A549 (cell line): ENCODE measurements around the gene USP32. TPM values are rescaled to one million over a fixed set of nuclear protein-coding genes. Genes with fewer than 3 reads are reported as not detected.

Experiments used
- ATAC-seq, 2 experiments: fragments of 200-7000 bp in 1 of 2; fragments of >200 bp in 1 of 2; cut with Nextera tagmentation in 1 of 2; cut with Tn5 transposase in 1 of 2; 3 replicates each; pipeline versions ENCODE4 v1.8.0 to v1.9.1; 2018 to 2020; ENCODE audit warnings: mild to moderate bottlenecking in 1 of 2, moderate library complexity in 1 of 2
- CTCF ChIA-PET: fragments of 300-600 bp; sonication (Branson Sonifier 250); formaldehyde crosslinking; extraction: SDS; loops from one replicate; lab custom pipeline; 2021; ENCODE audit warnings: antibody characterized with exemption, inconsistent platforms; lab: Yijun Ruan, JAX
- POLR2A ChIA-PET: fragments of 350-600 bp; formaldehyde crosslinking; extraction: SDS; loops from one replicate; lab custom pipeline; 2021; ENCODE audit warnings: antibody characterized with exemption, inconsistent platforms; lab: Yijun Ruan, JAX
- DNase-seq, 2 experiments: peaks; one replicate each; pipeline versions ENCODE4 v3.0.0 to v3.0.0-alpha.2; 2011 to 2016; ENCODE audit warnings: low read depth in 1 of 2, low spot score in 1 of 2
- FAIRE-seq: peaks from 2 replicates; lab custom pipeline; 2011; peaks lifted over from hg19 to GRCh38; lab: Jason Lieb, UNC
- H3K27ac ChIP-seq, 2 experiments: fragments of >200 bp; sonication (Bioruptor Twin); formaldehyde crosslinking; 3 replicates each; pipeline ENCODE4 v1.5.1; 2016 to 2017
- H3K4me1 ChIP-seq: fragments of >200 bp; sonication (Bioruptor Twin); formaldehyde crosslinking; 3 replicates; pipeline ENCODE4 v1.6.1; 2016
- H3K4me2 ChIP-seq: fragments of >200 bp; sonication (Bioruptor Twin); formaldehyde crosslinking; 3 replicates; pipeline ENCODE4 v1.6.1; 2016
- H3K4me3 ChIP-seq: fragments of >200 bp; sonication (Bioruptor Twin); formaldehyde crosslinking; 3 replicates; pipeline ENCODE4 v1.5.1; 2016
- H3K9me3 ChIP-seq: fragments of >200 bp; sonication (Bioruptor Twin); formaldehyde crosslinking; 3 replicates; pipeline ENCODE4 v1.6.1; 2016
- ATOH8 ChIP-seq: fragments of 250-450 bp; sonication (Bioruptor Pico); IDR thresholded peaks from 2 replicates; pipeline ENCODE4 v1.5.0; 2020; ENCODE audit warnings: low read depth, mild to moderate bottlenecking, moderate library complexity
- CBX2 ChIP-seq: fragments of 200-600 bp; sonication (generic); IDR thresholded peaks from 2 replicates; pipeline ENCODE4 v1.6.1; 2016; ENCODE audit warnings: low read depth, mild to moderate bottlenecking, borderline replicate concordance
- CBX8 ChIP-seq: fragments of 200-600 bp; sonication (generic); IDR thresholded peaks from 2 replicates; pipeline ENCODE4 v1.6.1; 2016
- CEBPB ChIP-seq, 2 experiments: fragments of >200 bp in 1 of 2; sonication (Bioruptor Twin) in 1 of 2; formaldehyde crosslinking in 1 of 2; IDR thresholded peaks; 2 replicates each; pipeline ENCODE4 v1.6.1; 2012 to 2016
- CHD2 ChIP-seq: fragments of 150-350 bp; IDR thresholded peaks from 2 replicates; pipeline ENCODE4 v1.6.1; 2014; ENCODE audit warnings: low read length; ENCODE audit not compliant: partially characterized antibody
- CHD4 ChIP-seq: fragments of 200-600 bp; sonication (generic); IDR thresholded peaks from 2 replicates; pipeline ENCODE4 v1.6.1; 2016; ENCODE audit warnings: antibody characterized with exemption, mild to moderate bottlenecking, borderline replicate concordance
- HOXB13 ChIP-seq: fragments of 250-450 bp; sonication (Bioruptor Pico); IDR thresholded peaks from 2 replicates; pipeline ENCODE4 v1.5.0; 2020; ENCODE audit warnings: low read depth, mild to moderate bottlenecking, moderate library complexity
- KDM1A ChIP-seq: fragments of 200-600 bp; sonication (generic); IDR thresholded peaks from 2 replicates; pipeline ENCODE4 v1.6.1; 2016; ENCODE audit warnings: low read depth, mild to moderate bottlenecking
- KDM5A ChIP-seq: fragments of 200-600 bp; sonication (generic); IDR thresholded peaks from 2 replicates; pipeline ENCODE4 v1.6.1; 2016; ENCODE audit warnings: antibody characterized with exemption, mild to moderate bottlenecking
- PBX3 ChIP-seq: IDR thresholded peaks from 2 replicates; pipeline ENCODE4 v1.6.1; 2012
- POLR2A ChIP-seq: IDR thresholded peaks from 2 replicates; pipeline ENCODE4 v1.6.1; 2012; ENCODE audit warnings: mild to moderate bottlenecking, low read length
- ZFP36 ChIP-seq: fragments of 450-650 bp; IDR thresholded peaks from 2 replicates; pipeline ENCODE4 v1.6.1; 2014; ENCODE audit warnings: borderline replicate concordance; ENCODE audit not compliant: partially characterized antibody
- WGBS: methylation state at CpG from one replicate; pipeline ENCODE4 v1.1.6; 2017; ENCODE audit errors: missing lambda C conversion rate; 5-methylcytosine and 5-hydroxymethylcytosine counted together
- polyA plus RNA-seq, 4 experiments: library from polyadenylated mRNA; depleted of rRNA in 3 of 4; stranded (reverse); fragments of >200 nt; fragmentation: RNase III in 1 of 4; extraction: RNeasy Plus Mini Kit Qiagen cat#74134 plus additional on column Dnase treatment in 1 of 4; gene quantifications; 2 replicates in 3 of 4; 3 replicates in 1 of 4; pipeline ENCODE4 v1.2.3, GENCODE V29; 2011 to 2017
- TF ChIP-seq, protein P1 (sequence below): fragments of >200 bp; sonication (Bioruptor Twin); formaldehyde crosslinking; IDR thresholded peaks from 3 replicates; pipeline ENCODE4 v1.5.1; 2016
- TF ChIP-seq, protein P2 (sequence below): fragments of >200 bp; sonication (Bioruptor Twin); formaldehyde crosslinking; IDR thresholded peaks from 3 replicates; pipeline ENCODE4 v1.6.1; 2016

USP32 gene
- polyA plus RNA-seq, 2 of the 4 experiments (the other 2 are of a cell fraction) = 35.4 to 52.2 TPM

- no peak for TF ChIP-seq PBX3
Measured at GRCh38 chr17:60359415-60359814, 32.5 kb downstream of the USP32 start (continued).

GRCh38 chr17:60358606-60359225 lies 33.2 kb downstream of the USP32 start:
- no peak for ATAC-seq
- POLR2A ChIA-PET = no interaction called here
- CTCF ChIA-PET = interaction anchor here (0.6 to 1.5 kb wide), 5 partner anchors 16 to 253 kb away, joined by 3 to 6 read pairs (median 4); partner anchors contain the start of gene USP32

DNA sequence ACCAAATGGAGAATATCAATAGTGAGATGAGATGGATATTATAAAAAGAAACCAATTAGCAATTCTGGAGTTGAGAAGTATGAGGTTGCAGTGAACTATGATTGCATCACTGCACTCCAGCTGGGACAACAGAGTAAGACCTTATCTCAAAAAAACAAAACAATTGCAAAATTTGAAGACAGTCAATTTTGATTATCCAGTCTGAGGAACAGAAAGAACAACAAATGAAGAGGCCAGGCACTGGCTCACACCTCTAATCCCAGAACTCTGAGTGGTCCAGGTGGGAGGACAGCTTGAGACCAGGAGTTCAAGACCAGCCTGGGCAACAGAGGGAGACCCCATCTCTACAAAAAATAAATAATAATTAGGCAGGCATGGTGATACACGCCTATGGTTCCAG lies 35.0 kb downstream of the USP32 start:
- no peaks in the 10 kb centered on the region for H3K9me3 ChIP-seq
- WGBS = 93% methylated on average over 1 of the region's 1 CpG
- H3K27ac ChIP-seq = peak overlapping the region; percentile 52 to 79
- H3K4me1 ChIP-seq = peaks cover 49% of the 10 kb centered on the region
- H3K4me3 ChIP-seq = no peak overlapping the region
- CTCF ChIA-PET = interaction anchor here (1.0 kb wide), 1 partner anchor 10 kb away, joined by 3 read pairs; no protein-coding TSS in a partner anchor
- peak overlapping the region; percentile 60 for H3K4me2 ChIP-seq
- DNase-seq (no peak), ATAC-seq (no peak), FAIRE-seq (peak; percentile 56)
- POLR2A ChIA-PET = interaction anchor here (1.1 kb wide), 1 partner anchor 35 kb away, joined by 8 read pairs; the partner anchor contains the start of gene USP32
- TF ChIP-seq CBX8 = no peak
- TF ChIP-seq CHD2 = no peak
- no peak for TF ChIP-seq HOXB13 (CRISPR knock-in tag)
- TF ChIP-seq, protein P1, sequence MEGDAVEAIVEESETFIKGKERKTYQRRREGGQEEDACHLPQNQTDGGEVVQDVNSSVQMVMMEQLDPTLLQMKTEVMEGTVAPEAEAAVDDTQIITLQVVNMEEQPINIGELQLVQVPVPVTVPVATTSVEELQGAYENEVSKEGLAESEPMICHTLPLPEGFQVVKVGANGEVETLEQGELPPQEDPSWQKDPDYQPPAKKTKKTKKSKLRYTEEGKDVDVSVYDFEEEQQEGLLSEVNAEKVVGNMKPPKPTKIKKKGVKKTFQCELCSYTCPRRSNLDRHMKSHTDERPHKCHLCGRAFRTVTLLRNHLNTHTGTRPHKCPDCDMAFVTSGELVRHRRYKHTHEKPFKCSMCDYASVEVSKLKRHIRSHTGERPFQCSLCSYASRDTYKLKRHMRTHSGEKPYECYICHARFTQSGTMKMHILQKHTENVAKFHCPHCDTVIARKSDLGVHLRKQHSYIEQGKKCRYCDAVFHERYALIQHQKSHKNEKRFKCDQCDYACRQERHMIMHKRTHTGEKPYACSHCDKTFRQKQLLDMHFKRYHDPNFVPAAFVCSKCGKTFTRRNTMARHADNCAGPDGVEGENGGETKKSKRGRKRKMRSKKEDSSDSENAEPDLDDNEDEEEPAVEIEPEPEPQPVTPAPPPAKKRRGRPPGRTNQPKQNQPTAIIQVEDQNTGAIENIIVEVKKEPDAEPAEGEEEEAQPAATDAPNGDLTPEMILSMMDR = no peak
- peak; percentile 72 to 75; a peak in 3 of 4 replicates for TF ChIP-seq CEBPB (IDR thresholded peaks at IDR 0.05)

More at GRCh38 chr17:60358606-60359225, 33.2 kb downstream of the USP32 start:
- no peak for DNase-seq
- Histone ChIP-seq H3K27ac (peak overlapping the region in 1 of 2 experiments; percentile 79; a peak in 3 of 6 replicates), H3K4me3 (no peak overlapping the region), H3K9me3 (no peaks in the 10 kb centered on the region), H3K4me2 (no peak overlapping the region), H3K4me1 (peaks cover 46% of the 10 kb centered on the region)
- TF ChIP-seq POLR2A = no peak
- TF ChIP-seq, protein P2, sequence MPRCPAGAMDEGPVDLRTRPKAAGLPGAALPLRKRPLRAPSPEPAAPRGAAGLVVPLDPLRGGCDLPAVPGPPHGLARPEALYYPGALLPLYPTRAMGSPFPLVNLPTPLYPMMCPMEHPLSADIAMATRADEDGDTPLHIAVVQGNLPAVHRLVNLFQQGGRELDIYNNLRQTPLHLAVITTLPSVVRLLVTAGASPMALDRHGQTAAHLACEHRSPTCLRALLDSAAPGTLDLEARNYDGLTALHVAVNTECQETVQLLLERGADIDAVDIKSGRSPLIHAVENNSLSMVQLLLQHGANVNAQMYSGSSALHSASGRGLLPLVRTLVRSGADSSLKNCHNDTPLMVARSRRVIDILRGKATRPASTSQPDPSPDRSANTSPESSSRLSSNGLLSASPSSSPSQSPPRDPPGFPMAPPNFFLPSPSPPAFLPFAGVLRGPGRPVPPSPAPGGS = no peak
- TF ChIP-seq CBX2 = no peak
- no peak for TF ChIP-seq CHD4
- TF ChIP-seq ZFP36 = no peak
- no peak for TF ChIP-seq KDM1A
- TF ChIP-seq KDM5A = no peak
- no peak for TF ChIP-seq ATOH8 (CRISPR knock-in tag)
- 92% methylated on average over 3 of the region's 3 CpGs for WGBS
- FAIRE-seq = no peak
